OCI-M2 (cell line): ENCODE data around the gene ADAMTS7.
"Not testable (repeated sequence)": the region's sequence is repeated elsewhere in the genome, so short reads cannot be mapped to it uniquely, and the experiment has no call there.

Experiments used
- DNase-seq: peaks from one replicate; lab custom pipeline; 2025; ENCODE audit not compliant: unreplicated experiment; lab: John Stamatoyannopoulos, UW

ADAMTS7 gene

GRCh38 chr15:78781381-78781780, 29.9 kb downstream of the ADAMTS7 start:
- DNase-seq, result not testable (repeated sequence)

- DNase-seq, result not testable (repeated sequence)
Observed at GRCh38 chr15:78779975-78780374, 31.3 kb downstream of the ADAMTS7 start.

- not testable (repeated sequence) for DNase-seq
Observed at GRCh38 chr15:78779176-78779785, 32.0 kb downstream of the ADAMTS7 start.

GRCh38 chr15:78778422-78778821, 32.8 kb downstream of the ADAMTS7 start:
- no peak for DNase-seq

- not testable (repeated sequence) for DNase-seq
Observed at GRCh38 chr15:78777953-78778345, 33.3 kb downstream of the ADAMTS7 start.

- not testable (repeated sequence) for DNase-seq
Observed at GRCh38 chr15:78777290-78777952, 33.8 kb downstream of the ADAMTS7 start.

GRCh38 chr15:78776046-78776925, 35.0 kb downstream of the ADAMTS7 start:
- DNase-seq, result not testable (repeated sequence)

- DNase-seq, result no peak
Observed at GRCh38 chr15:78775472-78775871, 35.8 kb downstream of the ADAMTS7 start.

- DNase-seq, result not testable (repeated sequence)
Observed at GRCh38 chr15:78774451-78774990, 36.7 kb downstream of the ADAMTS7 start.

GRCh38 chr15:78773765-78774450, 37.4 kb downstream of the ADAMTS7 start:
- not testable (repeated sequence) for DNase-seq

GRCh38 chr15:78772738-78773137, 38.5 kb downstream of the ADAMTS7 start:
- no peak for DNase-seq

- DNase-seq, result not testable (repeated sequence)
Observed at GRCh38 chr15:78771436-78772000, 39.7 kb downstream of the ADAMTS7 start.

GRCh38 chr15:78771020-78771419, 40.2 kb downstream of the ADAMTS7 start:
- DNase-seq, result not testable (repeated sequence)

- DNase-seq, result not testable (repeated sequence)
Observed at GRCh38 chr15:78769473-78770225, 41.6 kb downstream of the ADAMTS7 start.

GRCh38 chr15:78768531-78769408, 42.5 kb downstream of the ADAMTS7 start:
- DNase-seq, result no peak

- DNase-seq, result no peak
Observed at GRCh38 chr15:78768096-78768495, 43.2 kb downstream of the ADAMTS7 start.

- no peak for DNase-seq
Observed at GRCh38 chr15:78767331-78767951, 43.8 kb downstream of the ADAMTS7 start.

GRCh38 chr15:78766641-78767071, 44.6 kb downstream of the ADAMTS7 start:
- not testable (repeated sequence) for DNase-seq
